HG03521 (cell line): ENCODE data around the gene KCNQ5.
"Not testable (repeated sequence)": the region's sequence is repeated elsewhere in the genome, so short reads cannot be mapped to it uniquely, and the experiment has no call there.

Experiments
- ATAC-seq: cut with Tn5 transposase; IDR thresholded peaks from one replicate; pipeline ENCODE4 v1.9.1; 2021; ENCODE audit warnings: mild to moderate bottlenecking, moderate library complexity; ENCODE audit not compliant: unreplicated experiment

KCNQ5 gene

DNA sequence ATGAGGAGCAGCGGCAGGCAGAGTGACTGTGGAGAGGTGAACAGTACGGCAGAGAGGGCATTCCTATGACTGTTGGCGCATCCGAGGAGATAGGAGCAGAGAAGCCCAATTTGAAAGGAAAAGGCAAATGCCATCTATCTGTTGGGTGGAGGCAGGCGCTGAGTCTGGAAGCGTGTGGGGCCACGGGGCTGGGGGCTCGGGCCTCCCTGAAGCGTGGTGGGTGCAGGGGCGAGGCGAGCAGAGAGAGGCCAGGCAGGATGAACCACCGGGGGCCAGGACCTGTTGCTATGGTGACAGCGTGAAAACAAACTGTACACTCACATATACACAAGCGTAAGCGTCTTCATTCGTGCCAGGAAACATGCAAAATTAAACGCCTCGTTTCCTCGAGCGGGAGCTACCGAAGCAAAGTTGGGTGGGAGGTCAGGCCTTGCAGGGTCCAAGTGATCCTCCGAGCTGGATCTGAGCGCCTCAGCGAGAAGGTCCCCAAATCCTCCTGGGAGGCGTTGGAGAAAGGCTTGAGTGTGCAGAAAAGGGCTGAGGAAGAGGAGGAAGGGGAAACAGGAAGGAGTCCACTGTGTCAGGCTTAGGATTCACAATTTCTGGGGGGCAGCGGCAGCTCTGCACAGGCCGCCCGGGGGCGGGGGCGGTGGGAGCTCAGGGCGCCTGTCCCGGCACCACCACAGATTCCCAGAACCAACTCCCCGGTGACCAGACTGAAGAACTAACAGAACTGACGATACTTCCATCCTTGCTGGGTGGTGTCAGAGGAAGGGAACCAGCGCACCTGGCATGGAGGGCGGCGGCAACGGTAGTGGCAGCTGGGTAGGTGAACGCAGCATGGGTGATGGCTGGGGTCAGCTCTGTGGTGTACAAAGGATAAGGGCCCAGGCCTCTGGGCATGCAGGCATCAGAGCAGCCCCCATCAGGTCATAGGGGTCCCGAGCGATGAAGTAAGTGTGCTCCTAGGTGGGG is 535.2 kb downstream of the KCNQ5 start:
- no peak for ATAC-seq

DNA sequence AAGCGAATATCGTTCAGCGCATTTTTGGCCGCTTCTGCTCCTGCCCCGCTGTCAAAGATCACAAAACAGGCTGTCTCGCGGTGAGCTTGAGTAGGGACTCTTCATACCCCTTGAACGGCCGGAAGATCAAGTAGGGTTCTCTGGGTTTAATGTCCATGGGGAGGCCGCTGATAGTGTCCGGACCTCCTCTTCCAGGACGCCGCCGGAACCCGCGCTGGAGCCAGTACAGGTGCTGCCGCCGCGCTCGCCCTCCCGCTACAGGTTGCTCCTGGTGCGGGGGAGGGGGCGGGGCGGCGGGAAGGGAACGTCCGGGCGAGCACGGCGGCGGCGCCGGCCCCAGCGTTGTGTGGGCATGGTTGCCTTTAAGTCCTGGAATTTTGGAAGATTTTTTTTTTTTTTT is 536.0 kb downstream of the KCNQ5 start:
- no peak for ATAC-seq

DNA sequence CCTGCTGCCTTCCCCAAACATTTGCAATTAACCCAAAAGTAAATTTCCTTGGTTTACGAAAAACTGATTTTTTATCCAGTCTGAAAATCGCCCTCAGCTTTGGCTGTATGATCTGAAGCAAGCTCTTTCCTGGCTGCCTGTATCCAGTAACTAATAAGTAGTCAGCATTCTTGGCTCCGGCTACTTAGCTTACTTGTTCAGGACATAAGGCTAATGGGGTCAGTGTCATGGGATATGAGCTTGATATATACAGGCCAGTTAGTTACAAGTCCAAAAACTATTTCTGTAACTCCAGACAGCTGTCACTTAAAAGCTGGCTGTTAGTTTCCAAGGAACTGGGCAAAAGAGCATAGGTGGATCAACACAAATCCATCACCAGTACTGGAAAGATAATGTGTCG is 547.2 kb downstream of the KCNQ5 start:
- no peak for ATAC-seq

DNA sequence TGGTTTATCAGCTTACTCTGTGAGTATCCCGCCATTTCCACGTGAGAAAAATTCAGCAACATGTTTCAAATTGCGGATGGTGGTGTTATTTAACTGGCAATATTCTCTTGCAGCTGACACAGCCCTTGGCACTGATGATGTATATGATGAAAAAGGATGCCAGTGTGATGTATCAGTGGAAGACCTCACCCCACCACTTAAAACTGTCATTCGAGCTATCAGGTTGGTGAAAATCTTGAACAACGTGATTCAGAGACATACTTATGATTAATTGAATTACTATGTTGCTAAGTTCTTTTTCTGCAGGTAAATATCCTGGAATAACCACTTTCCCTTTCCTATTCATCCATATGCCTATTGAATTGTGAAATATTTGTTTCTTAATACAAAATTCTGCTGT is 547.8 kb downstream of the KCNQ5 start:
- ATAC-seq, result no peak

DNA sequence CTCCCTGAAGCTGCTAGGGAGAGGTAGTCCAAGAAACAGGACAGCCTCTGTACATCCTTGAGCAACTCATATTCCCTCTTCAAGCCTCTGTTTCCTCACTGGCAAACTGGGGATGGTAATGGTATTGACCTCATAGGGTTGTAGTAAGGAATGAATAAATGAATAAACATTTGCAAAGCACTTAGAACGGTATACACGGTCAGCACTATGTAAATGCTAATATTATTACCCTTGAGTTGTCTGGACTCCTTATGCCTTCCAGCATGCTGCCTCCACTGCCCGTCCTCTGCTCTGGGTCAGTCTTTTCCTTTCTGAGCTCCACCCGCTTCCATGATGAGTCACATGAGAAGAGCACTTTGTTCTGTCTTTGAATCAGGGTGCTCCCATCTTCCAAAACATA is 552.8 kb downstream of the KCNQ5 start:
- no peak for ATAC-seq

DNA sequence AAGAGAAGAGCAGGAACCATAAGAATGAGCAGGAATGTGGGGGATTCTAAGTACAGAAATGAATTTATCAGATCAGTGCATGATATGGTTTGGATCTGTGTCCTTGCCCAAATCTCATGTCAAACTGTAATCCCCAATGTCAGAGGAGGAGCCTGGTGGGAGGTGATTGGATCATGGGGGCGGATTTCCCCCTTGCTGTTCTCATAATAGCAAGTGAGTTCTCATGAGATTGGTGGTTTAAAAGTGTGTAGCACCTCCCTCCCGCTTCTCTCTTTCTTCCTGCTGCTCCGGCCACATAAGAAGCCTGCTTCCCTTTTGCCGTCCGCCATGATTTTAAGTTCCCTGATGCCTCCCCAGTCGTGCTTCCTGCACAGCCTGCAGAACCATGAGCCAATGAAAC is 554.2 kb downstream of the KCNQ5 start:
- ATAC-seq, result no peak

DNA sequence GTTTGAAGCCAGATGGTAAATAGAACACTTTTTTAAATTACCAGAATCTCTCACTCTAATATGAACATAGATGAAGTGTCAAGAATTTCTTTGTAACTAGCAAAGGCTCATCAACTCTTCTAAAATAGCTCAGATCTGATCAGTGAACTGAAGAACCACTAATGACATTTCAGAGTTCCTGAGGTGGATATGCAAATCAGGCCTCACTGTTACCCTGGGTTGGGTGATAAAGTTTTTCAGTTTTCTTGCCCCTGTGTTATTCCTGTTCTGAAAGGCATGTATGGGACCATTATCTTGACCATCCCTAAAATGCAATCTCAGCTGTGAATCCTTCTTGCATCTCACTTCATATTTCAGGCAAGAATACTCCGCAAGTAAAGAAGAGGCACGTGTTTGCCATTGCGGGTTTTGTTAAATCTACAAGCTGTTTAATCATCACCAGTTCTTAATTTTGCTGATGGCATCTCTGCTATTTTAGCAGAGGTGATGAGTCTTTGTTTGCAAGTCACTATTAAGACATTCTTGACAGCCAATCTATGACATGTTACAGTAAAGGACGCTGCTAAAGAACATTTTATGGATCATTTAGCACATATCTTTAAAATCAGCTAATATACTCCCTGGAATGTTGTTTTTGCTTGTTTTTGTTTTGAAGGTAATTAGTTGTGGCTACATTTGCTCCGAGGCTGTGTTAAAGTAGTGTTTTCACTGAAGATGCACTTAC is 555.5 kb downstream of the KCNQ5 start:
- peak; percentile 47 for ATAC-seq

DNA sequence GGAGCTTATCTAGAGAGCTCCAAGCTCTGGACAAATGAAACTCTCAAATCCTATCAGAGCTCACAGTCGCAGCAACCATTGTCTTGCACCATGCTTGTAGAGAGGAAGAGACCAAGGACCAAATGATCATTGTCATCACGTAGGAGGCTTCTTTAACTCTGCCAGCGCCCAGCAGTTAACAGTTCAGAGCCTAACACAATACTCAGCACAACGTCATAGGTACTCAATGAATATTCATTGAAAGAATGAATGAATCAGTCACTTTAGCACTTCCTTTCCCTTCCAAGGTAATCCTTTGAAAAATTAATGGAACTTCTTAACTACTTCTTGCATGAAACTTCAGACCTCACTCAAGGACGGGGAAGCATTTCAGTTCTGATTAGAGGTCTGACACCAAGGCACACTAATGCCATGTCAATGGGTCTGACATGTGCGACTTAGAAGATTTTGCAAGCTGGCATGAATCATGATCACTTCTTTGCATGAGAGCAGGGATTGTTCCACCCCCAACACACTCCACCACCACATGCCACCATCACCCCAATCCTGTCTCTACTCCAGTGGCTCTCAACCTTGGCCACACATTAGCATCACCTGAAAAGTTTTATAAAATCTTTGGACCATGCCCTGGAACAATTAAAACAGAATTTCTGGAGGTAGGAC is 558.3 kb downstream of the KCNQ5 start:
- no peak for ATAC-seq

DNA sequence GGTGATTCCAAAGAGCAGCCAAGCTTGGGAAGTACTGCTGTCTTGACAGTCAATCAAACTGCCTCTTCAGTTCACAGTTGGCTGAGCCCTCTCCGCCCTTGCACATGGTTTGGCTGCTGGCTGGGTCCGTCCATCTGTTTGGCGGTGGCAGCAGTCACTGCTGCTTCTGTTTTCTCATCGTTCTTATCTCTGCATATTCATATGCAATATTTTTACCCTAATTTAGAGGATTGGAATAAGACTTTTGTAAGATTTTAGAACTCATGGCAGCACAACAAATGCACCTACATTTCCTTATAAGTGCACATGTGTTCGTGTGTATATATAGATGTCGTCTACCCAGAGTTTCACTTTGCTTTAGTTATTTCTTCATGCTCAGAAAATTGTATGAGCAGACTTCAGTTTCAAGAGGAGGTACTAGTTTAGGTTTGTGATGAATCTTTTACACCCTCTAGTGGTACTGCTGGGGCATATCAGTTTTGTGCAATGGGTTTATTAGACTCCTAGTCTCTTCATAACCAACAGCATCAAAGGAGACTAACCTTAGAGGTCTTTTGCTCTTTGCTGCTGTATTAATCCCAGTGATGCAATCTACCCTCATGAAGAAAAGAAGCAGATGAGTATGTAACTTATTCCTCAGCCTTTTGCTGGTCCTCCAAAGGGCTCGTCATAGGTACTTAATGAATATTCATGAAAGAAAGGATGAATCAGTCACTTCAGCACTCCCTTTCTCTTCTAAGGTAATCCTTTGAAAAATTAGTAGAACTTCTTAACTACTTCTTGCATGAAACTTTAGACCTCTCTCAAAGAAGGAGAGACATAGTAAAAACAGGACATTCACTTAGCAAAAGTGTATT is 559.1 kb downstream of the KCNQ5 start:
- ATAC-seq, result peak; percentile 82

DNA sequence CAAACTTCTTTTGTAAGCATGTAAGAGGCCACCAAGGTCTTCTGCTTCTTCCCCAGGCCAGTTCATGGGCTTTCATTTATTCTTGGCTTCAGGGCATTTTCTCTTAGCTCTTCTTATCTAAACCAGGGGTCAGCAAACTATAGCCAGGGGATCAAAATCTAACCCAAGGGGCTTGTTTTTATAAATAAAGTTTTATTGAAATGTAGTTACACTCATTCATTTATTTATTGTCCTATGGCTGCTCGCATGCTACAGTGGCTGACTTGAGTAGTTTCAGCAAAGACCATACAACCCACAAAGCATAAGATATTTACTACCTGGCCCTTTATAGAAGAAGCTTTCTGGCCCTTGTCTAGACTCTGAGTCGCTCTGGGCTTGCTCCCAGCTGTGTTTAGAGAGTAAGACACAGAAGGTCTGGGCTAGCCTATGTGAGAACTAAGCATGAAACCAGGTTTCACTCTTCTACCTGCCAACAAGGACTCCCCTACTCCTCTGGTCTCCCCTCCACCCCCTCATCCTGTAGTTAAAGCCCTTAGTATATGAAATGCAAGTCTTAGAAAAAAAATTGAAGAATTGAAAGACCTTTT is 560.2 kb downstream of the KCNQ5 start:
- no peak for ATAC-seq

DNA sequence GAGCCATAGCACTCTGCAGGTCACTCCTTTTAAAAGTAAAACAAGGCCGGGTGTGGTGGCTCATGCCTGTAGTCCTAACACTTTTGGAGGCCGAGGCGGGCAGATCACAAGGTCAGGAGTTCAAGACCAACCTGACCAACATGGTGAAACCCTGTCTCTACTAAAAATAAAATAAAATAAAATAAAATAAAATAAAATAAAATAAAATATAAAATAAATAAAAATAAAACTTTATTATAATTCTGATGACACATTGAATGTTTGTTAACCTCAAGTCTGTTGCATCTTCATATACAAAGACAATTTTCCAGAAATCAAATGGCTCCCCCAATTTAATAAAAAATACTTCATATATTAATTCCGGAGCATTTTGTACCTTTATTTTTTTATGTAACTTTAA is 571.4 kb downstream of the KCNQ5 start:
- ATAC-seq, result not testable (repeated sequence)

DNA sequence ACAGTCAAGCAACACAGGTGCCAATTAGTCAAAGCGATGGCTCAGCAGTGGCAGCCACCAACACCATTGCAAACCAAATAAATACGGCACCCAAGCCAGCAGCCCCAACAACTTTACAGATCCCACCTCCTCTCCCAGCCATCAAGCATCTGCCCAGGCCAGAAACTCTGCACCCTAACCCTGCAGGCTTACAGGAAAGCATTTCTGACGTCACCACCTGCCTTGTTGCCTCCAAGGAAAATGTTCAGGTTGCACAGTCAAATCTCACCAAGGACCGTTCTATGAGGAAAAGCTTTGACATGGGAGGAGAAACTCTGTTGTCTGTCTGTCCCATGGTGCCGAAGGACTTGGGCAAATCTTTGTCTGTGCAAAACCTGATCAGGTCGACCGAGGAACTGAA is 572.9 kb downstream of the KCNQ5 start:
- no peak for ATAC-seq

DNA sequence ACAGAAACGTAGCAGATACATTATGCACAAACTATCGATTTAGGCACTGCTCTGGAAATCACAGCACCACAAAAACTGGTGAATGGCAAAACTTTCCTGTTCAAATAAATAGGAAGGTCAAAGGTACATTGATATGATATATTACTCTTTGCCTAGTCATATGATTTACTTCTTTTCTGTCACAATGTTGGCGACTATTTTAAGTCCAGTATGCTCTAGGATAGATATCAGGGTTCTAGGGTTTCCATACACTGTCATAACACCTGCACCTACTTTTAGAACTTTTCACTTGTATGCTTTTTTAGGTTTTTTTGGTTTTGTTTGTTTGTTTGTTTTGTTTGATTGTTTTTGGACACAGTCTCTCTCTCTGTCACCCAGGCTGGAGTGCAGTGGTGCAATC is 578.4 kb downstream of the KCNQ5 start:
- ATAC-seq, result no peak

DNA sequence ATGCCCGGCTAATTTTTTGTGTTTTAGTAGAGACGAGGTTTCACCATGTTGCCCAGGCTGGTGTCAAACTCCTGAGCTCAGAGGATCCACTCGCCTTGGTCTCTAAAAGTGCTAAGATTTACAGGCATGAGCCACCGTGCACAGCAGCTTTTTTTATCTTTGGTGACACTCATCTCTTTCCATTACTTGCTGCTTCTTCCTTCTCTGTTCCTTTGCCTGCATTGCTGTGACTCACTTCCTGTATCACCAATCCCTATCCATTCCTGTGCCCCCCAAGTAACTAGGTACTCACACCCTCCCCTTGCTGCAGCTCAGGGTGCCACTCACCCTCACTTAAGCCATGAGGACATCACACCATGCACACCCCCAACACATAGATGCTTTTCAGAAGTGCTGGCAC is 578.9 kb downstream of the KCNQ5 start:
- no peak for ATAC-seq

DNA sequence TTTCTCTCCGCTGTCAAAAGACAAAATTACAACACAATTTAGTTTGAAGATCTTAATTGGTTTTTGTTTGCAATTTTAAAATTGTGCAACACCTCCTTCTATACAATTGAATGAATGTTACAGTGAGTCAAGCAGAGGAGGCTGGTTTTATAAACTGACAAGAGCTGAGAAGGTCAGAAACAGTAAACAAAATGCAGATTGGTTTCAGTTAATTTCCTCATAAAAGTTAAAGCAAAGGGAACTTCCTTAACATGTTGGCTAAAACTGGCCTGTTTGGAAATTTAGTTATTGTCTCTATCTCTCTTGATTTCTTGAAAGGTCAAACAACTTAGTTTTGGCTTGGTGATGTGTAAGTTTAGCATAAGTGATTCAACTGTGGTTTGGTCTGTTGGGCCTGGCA is 581.2 kb downstream of the KCNQ5 start:
- no peak for ATAC-seq

DNA sequence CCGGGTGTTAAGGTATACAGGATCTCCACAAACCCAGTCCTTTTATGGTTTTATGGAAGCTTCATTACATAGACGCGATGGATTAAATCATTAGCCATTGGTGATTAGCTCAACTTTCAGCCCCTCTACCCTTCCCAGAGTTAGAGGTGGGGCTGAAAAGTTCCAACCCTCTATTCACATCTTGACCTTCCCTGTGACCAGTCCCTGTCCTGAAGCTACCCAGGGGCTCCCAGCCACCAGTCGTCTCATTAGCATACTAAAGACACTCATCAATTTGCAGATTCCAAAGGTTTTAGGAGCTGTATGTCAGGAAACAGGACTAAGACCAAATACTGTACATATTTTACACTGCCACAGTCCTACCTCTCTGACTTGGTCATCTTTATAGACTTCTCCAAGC is 582.4 kb downstream of the KCNQ5 start:
- ATAC-seq, result no peak

DNA sequence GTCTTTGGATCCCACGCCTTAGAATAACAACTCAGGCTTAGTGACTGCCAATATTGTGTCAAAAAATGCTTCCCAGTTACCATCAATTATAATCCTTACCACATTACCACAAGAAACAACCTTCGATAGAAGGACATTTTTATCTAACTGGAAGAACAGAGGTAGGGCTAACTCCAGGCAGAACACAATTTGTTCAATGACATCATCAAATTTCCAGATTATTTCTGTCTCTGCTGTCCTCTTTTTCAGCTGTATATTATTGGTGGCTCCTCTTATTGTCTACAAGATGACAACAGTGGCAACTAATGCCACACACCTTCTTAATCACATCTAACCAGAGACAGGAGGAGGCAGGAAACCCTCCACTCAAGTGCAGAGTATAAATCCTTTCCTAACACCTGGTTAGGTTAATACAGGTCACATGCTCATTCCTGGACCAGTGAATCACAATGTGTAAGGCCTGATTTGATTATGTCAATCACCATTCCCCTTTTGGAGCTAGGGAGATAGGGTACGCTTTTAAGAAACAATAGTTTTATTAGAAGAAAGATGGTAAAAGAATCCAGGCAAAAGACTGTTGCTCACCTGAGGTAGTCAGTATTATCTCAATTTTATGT is 585.5 kb downstream of the KCNQ5 start:
- no peak for ATAC-seq

DNA sequence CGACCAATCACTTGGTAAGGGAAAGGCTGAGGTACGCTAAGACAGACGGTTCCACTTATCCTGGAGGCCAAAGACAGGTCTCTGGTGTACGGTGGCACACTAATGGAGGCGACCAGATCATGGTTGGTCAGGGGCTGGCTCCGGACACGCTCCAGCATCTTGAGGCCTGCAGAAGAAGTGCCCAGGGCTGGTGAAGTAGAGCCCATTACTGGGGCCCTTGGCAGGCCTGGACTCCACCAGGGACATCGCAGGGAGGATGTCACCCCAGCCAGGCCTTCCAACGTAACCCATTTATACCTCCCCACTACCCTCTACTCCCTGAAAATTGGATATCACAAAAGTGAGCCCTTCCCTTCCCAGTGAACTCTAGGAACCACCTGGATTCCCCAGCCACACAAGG is 587.3 kb downstream of the KCNQ5 start:
- no peak for ATAC-seq

DNA sequence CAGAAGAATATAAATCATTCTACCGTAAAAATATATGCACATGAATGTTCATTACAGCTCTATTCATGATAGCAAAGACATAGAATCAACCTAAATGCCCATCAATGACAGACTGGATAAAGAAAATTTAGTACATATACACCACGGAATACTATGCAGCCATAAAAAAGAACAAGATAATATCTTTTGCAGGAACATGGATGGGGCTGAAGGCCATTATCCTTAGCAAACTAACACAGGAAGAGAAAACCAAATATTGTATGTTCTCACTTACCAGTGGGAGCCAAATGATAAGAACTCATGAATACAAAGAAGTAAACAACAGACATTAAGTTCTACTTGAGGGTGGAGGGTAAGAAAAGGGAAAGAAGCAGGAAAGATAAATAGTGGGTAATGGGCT is 595.0 kb downstream of the KCNQ5 start:
- ATAC-seq, result no peak

DNA sequence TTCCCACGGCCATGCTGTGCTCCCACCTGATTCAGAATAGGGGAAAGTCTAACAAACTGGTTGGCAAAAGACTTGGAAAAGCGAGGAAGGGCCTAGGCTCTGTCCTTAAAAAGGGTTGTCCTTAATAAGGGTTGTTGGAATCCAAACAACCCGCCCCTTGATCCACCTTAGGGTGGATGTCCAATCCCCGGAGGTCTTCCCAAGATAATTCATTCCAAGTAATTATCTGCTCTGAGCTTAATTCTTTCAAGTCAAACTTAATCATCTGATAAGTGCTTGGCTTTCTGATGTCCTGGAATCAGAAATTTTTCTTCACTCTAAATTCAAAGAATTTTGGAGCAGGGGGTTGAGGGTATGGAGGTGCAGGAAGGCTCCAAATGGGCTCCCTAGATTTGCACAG is 603.5 kb downstream of the KCNQ5 start, which contains the start of gene KHDC1L:
Gene KHDC1L, minus strand, starts transcription at position 101 of the 400 bp plus-strand sequence. Its CDS starts 88 bp downstream, at position 13.
- ATAC-seq, result no peak
